Prostate gland (tissue), 2 donors: ENCODE data around the gene NHS. TPM values are rescaled to one million over a fixed set of nuclear protein-coding genes. Genes with fewer than 3 reads are reported as not detected.
A peak's percentile ranks its signal among the peaks of the same experiment; 100 is the strongest.

Experiments
- DNase-seq: peaks from one replicate; pipeline ENCODE4 v3.0.0-alpha.2; 2019; ENCODE audit warnings: low spot score
- H3K27ac ChIP-seq, 2 donors: fragments of 200-600 bp; sonication (generic); 2 replicates each; pipeline ENCODE4 v1.5.1; 2017 to 2019
- H3K27me3 ChIP-seq: fragments of 200-600 bp; sonication (generic); replicated peaks from 2 replicates; pipeline ENCODE4 v1.5.1; 2019; ENCODE audit not compliant: insufficient read depth
- H3K36me3 ChIP-seq, 2 donors: fragments of 200-600 bp; sonication (generic); 1 replicate in 1 of 2; 2 replicates in 1 of 2; pipeline versions ENCODE4 v1.5.1 to v1.8.1; 2017 to 2019
- H3K4me1 ChIP-seq: fragments of 200-600 bp; sonication (generic); replicated peaks from 2 replicates; pipeline ENCODE4 v1.5.1; 2019
- H3K4me3 ChIP-seq, 2 donors: fragments of 200-600 bp; sonication (generic); 2 replicates each; pipeline ENCODE4 v1.5.1; 2017 to 2019
- H3K9me3 ChIP-seq: fragments of 200-600 bp; sonication (generic); 2 replicates; pipeline ENCODE4 v1.5.1; 2017
- CTCF ChIP-seq, 4 experiments: fragments of 200-600 bp in 2 of 4; fragments of 450-650 bp in 2 of 4; sonication (generic) in 2 of 4; IDR thresholded peaks; 1 replicate in 3 of 4; 2 replicates in 1 of 4; pipeline ENCODE4 v1.5.1; 2016 to 2019; ENCODE audit warnings: antibody characterized with exemption in 4 of 4, mild to moderate bottlenecking in 2 of 4, moderate library complexity in 2 of 4
- POLR2A ChIP-seq: fragments of 450-650 bp; IDR thresholded peaks from one replicate; pipeline ENCODE4 v1.6.1; 2016; ENCODE audit warnings: antibody characterized with exemption, mild to moderate bottlenecking
- POLR2AphosphoS5 ChIP-seq: sonication (generic); formaldehyde crosslinking; IDR thresholded peaks from one replicate; pipeline ENCODE4 v1.6.1; 2017; ENCODE audit warnings: antibody characterized with exemption
- WGBS: methylation state at CpG from one replicate; pipeline ENCODE4 v1.1.5; 2018; 5-methylcytosine and 5-hydroxymethylcytosine counted together
- intact Hi-C: fragments of 100-400 bp; cut with DNase I; formaldehyde crosslinking; loops from one replicate; pipeline ENCODE4 v1.14.2; 2022
- total RNA-seq, 2 donors: library from RNA; depleted of rRNA; stranded (reverse); fragments of >200 nt; gene quantifications; one replicate each; pipeline ENCODE4 v1.1.0, GENCODE V29; 2016

The NHS gene
- total RNA-seq, 2 donors from 2014 or later: 4.8 to 17.7 TPM

- no peaks in the 10 kb centered on the region for H3K27me3 ChIP-seq
- TF ChIP-seq POLR2AphosphoS5: no peak
- intact Hi-C loops: no loop called here
- H3K36me3 ChIP-seq: no peaks in the 10 kb centered on the region
- H3K4me1 ChIP-seq: no peaks in the 10 kb centered on the region
- no peak overlapping the region for H3K27ac ChIP-seq
- no peak overlapping the region for H3K4me3 ChIP-seq
- 69% methylated on average over 11 of the region's 11 CpGs for WGBS
- no peaks in the 10 kb centered on the region for H3K9me3 ChIP-seq
- DNase-seq: no peak
These were observed 365.4 kb downstream of the NHS start for GRCh38 chrX:17740137-17741122.

- no peak for TF ChIP-seq POLR2A
- no peak for TF ChIP-seq POLR2AphosphoS5
- TF ChIP-seq CTCF (IDR thresholded peaks at IDR 0.05): no peak
- WGBS: 38% methylated on average over 8 of the region's 9 CpGs
- H3K36me3 ChIP-seq: no peaks in the 10 kb centered on the region
- no peak for DNase-seq
- no peaks in the 10 kb centered on the region for H3K9me3 ChIP-seq
- H3K4me3 ChIP-seq: no peak overlapping the region
- no peak overlapping the region for H3K27ac ChIP-seq
- no peaks in the 10 kb centered on the region for H3K27me3 ChIP-seq
- intact Hi-C loops: no loop called here
- no peaks in the 10 kb centered on the region for H3K4me1 ChIP-seq
These were observed 366.1 kb downstream of the NHS start for GRCh38 chrX:17741123-17741511.

- 48% methylated on average over 2 of the region's 2 CpGs for WGBS
- intact Hi-C loops: no loop called here
- Histone ChIP-seq H3K27ac (no peak overlapping the region), H3K27me3 (no peaks in the 10 kb centered on the region), H3K9me3 (no peaks in the 10 kb centered on the region), H3K4me1 (no peaks in the 10 kb centered on the region), H3K36me3 (no peaks in the 10 kb centered on the region), H3K4me3 (no peak overlapping the region)
- no peak for TF ChIP-seq POLR2AphosphoS5
- no peak for DNase-seq
These were observed 368.9 kb downstream of the NHS start for GRCh38 chrX:17743913-17744312.

GRCh38 chrX:17744896-17745523 is 370.0 kb downstream of the NHS start:
- DNase-seq: no peak

GRCh38 chrX:17747692-17748091 is 372.7 kb downstream of the NHS start:
- TF ChIP-seq POLR2AphosphoS5 (no peak), POLR2A (no peak), CTCF (IDR thresholded peaks at IDR 0.05) (no peak)
- no peaks in the 10 kb centered on the region for H3K4me1 ChIP-seq

More at GRCh38 chrX:17744896-17745523, 370.0 kb downstream of the NHS start:
- Histone ChIP-seq H3K27ac (no peak overlapping the region), H3K27me3 (no peaks in the 10 kb centered on the region), H3K4me3 (no peak overlapping the region), H3K4me1 (no peaks in the 10 kb centered on the region), H3K9me3 (no peaks in the 10 kb centered on the region), H3K36me3 (no peaks in the 10 kb centered on the region)
- intact Hi-C loops: no loop called here
- WGBS: 78% methylated on average over 2 of the region's 2 CpGs
- TF ChIP-seq POLR2AphosphoS5 (no peak), POLR2A (no peak), CTCF (IDR thresholded peaks at IDR 0.05) (peak in 2 of 4 experiments; percentile 31 to 45)

More at GRCh38 chrX:17747692-17748091, 372.7 kb downstream of the NHS start:
- Histone ChIP-seq H3K36me3 (no peaks in the 10 kb centered on the region), H3K27ac (no peak overlapping the region), H3K27me3 (no peaks in the 10 kb centered on the region), H3K9me3 (no peaks in the 10 kb centered on the region), H3K4me3 (no peak overlapping the region)
- DNase-seq: no peak
- intact Hi-C loops: no loop called here
- 96% methylated on average over 4 of the region's 5 CpGs for WGBS
